ENCODE results near the gene IL13RA1.
"Not testable (repeated sequence)": the region's sequence is repeated elsewhere in the genome, so short reads cannot be mapped to it uniquely, and the experiment has no call there.

Gene IL13RA1

GRCh38 chrX:118729042-118729652, 1.7 kb downstream of the IL13RA1 start:
- DNase-seq (ENCODE audit: low read depth, low spot score) = no peak

- DNase-seq (ENCODE audit: low read depth, low spot score) = peak; percentile 11
Measured at GRCh38 chrX:118730500-118731247, 3.3 kb downstream of the IL13RA1 start.

GRCh38 chrX:118732551-118732950, 5.1 kb downstream of the IL13RA1 start:
- DNase-seq (ENCODE audit: low read depth, low spot score) = not testable (repeated sequence)

- no peak for DNase-seq (ENCODE audit: low read depth, low spot score)
Measured at GRCh38 chrX:118734909-118735308, 7.5 kb downstream of the IL13RA1 start.

GRCh38 chrX:118736394-118737010, 9.1 kb downstream of the IL13RA1 start:
- DNase-seq (ENCODE audit: low read depth, low spot score) = no peak

- no peak for DNase-seq (ENCODE audit: low read depth, low spot score)
Measured at GRCh38 chrX:118739577-118739976, 12.2 kb downstream of the IL13RA1 start.

GRCh38 chrX:118740276-118740889, 13.0 kb downstream of the IL13RA1 start:
- DNase-seq (ENCODE audit: low read depth, low spot score) = no peak

- DNase-seq (ENCODE audit: low read depth, low spot score) = no peak
Measured at GRCh38 chrX:118742176-118742575, 14.8 kb downstream of the IL13RA1 start.

- no peak for DNase-seq (ENCODE audit: low read depth, low spot score)
Measured at GRCh38 chrX:118745570-118745969, 18.2 kb downstream of the IL13RA1 start.

GRCh38 chrX:118751950-118752783, 24.8 kb downstream of the IL13RA1 start:
- DNase-seq (ENCODE audit: low read depth, low spot score) = no peak

GRCh38 chrX:118755633-118756032, 28.2 kb downstream of the IL13RA1 start:
- no peak for DNase-seq (ENCODE audit: low read depth, low spot score)

GRCh38 chrX:118756101-118756500, 28.7 kb downstream of the IL13RA1 start:
- no peak for DNase-seq (ENCODE audit: low read depth, low spot score)

GRCh38 chrX:118758511-118758910, 31.1 kb downstream of the IL13RA1 start:
- no peak for DNase-seq (ENCODE audit: low read depth, low spot score)

GRCh38 chrX:118760025-118760424, 32.6 kb downstream of the IL13RA1 start:
- no peak for DNase-seq (ENCODE audit: low read depth, low spot score)

GRCh38 chrX:118761939-118762707, 34.7 kb downstream of the IL13RA1 start:
- DNase-seq (ENCODE audit: low read depth, low spot score) = no peak

GRCh38 chrX:118763489-118763888, 36.1 kb downstream of the IL13RA1 start:
- no peak for DNase-seq (ENCODE audit: low read depth, low spot score)

- DNase-seq (ENCODE audit: low read depth, low spot score) = no peak
Measured at GRCh38 chrX:118764122-118764521, 36.7 kb downstream of the IL13RA1 start.

GRCh38 chrX:118770133-118770760, 42.8 kb downstream of the IL13RA1 start:
- no peak for DNase-seq (ENCODE audit: low read depth, low spot score)

GRCh38 chrX:118772051-118772450, 44.6 kb downstream of the IL13RA1 start:
- no peak for DNase-seq (ENCODE audit: low read depth, low spot score)

- DNase-seq (ENCODE audit: low read depth, low spot score) = no peak
Measured at GRCh38 chrX:118773782-118774181, 46.4 kb downstream of the IL13RA1 start.

All from astrocyte of the hippocampus (primary cell).